Measurements from ENCODE around the gene FBXO7.

FBXO7 gene

GRCh38 chr22:32533265-32534111 lies 58.9 kb downstream of the FBXO7 start:
- DNase-seq, result no peak

- DNase-seq, result no peak
These were observed 59.9 kb downstream of the FBXO7 start for GRCh38 chr22:32534252-32535235.

- DNase-seq, result no peak
These were observed 61.0 kb downstream of the FBXO7 start for GRCh38 chr22:32535531-32536190.

- no peak for DNase-seq
These were observed 61.7 kb downstream of the FBXO7 start for GRCh38 chr22:32536352-32536751.

GRCh38 chr22:32538521-32538920 lies 63.9 kb downstream of the FBXO7 start:
- no peak for DNase-seq

GRCh38 chr22:32539631-32540421 lies 65.2 kb downstream of the FBXO7 start:
- DNase-seq, result no peak

GRCh38 chr22:32541481-32541880 lies 66.9 kb downstream of the FBXO7 start:
- no peak for DNase-seq

- DNase-seq, result no peak
These were observed 67.6 kb downstream of the FBXO7 start for GRCh38 chr22:32542066-32542676.

GRCh38 chr22:32542677-32543357 lies 68.2 kb downstream of the FBXO7 start:
- no peak for DNase-seq

GRCh38 chr22:32544953-32545558 lies 70.4 kb downstream of the FBXO7 start:
- no peak for DNase-seq

GRCh38 chr22:32545801-32546200 lies 71.2 kb downstream of the FBXO7 start:
- DNase-seq, result no peak

- no peak for DNase-seq
These were observed 71.9 kb downstream of the FBXO7 start for GRCh38 chr22:32546496-32546895.

- no peak for DNase-seq
These were observed 72.3 kb downstream of the FBXO7 start for GRCh38 chr22:32546935-32547334.

GRCh38 chr22:32548039-32548438 lies 73.4 kb downstream of the FBXO7 start:
- no peak for DNase-seq

All from kidney glomerular epithelial cell (primary cell).